HG03045 (cell line): ENCODE results near the gene CATSPERD.
A peak's percentile ranks its signal among the peaks of the same experiment; 100 is the strongest.
"Not testable (repeated sequence)": the region's sequence is repeated elsewhere in the genome, so short reads cannot be mapped to it uniquely, and the experiment has no call there.

Experiments
- ATAC-seq: cut with Tn5 transposase; IDR thresholded peaks from one replicate; pipeline ENCODE4 v1.9.1; 2021; ENCODE audit warnings: mild to moderate bottlenecking, moderate library complexity; ENCODE audit not compliant: unreplicated experiment

The CATSPERD gene

DNA sequence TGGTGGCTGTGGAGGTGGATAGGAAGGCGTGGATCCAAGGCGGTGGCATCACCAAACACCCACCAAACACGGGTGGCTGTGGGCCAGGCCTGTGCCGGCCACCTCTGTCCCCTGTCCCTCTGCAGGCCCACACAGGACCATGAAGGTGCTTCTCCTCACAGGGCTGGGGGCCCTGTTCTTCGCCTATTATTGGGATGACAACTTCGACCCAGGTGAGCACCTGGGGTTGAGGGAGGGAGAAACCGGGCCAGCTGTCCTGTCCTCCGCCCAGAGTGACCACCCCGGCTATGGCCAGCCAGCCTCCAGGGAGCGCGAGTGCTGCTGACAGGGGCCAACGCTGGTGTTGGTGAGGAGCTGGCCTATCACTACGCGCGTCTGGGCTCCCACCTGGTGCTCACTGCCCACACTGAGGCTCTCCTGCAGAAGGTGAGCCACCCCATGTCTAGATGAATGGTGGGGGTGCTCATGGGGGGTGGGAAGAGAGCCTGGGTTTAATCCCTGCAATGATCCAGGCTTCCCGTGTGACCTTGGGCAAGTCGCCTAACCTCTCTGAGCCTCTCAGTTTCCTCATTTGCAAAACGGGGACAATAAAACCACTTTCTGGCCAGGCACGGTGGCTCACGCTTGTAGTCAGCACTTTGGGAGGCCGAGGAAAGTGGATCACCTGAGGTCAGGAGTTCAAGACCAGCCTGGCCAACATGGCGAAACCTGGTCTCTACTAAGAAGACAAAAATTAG, 35.6 kb upstream of the CATSPERD start:
- ATAC-seq = no peak

DNA sequence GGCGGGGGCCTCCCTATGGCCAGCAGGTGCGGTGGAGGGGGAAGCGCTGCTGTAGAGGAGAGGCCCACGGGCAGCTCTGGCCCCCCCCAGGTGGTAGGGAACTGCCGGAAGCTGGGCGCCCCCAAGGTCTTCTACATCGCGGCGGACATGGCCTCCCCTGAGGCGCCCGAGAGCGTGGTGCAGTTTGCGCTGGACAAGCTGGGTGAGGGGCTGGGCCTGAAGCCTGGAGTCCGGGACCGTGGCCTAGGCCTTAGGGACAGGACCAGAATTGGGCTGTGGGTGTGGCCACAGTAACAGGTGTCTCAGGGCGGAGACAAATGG, 34.2 kb upstream of the CATSPERD start:
- no peak for ATAC-seq

- peak; percentile 36 for ATAC-seq
Observed at GRCh38 chr19:5686647-5687359, 33.6 kb upstream of the CATSPERD start.

- ATAC-seq = peak; percentile 0
Observed at GRCh38 chr19:5687360-5688198, 32.9 kb upstream of the CATSPERD start.

- not testable (repeated sequence) for ATAC-seq
Observed at GRCh38 chr19:5688262-5688881, 32.1 kb upstream of the CATSPERD start.

- peak; percentile 45 for ATAC-seq
Observed at GRCh38 chr19:5690125-5690954, 30.1 kb upstream of the CATSPERD start, which contains the start of gene RPL36. Gene RPL36, plus strand, starts transcription at chr19:5690295. Its CDS starts 213 bp downstream, at chr19:5690508.

GRCh38 chr19:5690955-5691821, 29.2 kb upstream of the CATSPERD start:
- ATAC-seq = no peak

GRCh38 chr19:5691822-5692722, 28.4 kb upstream of the CATSPERD start:
- no peak for ATAC-seq

DNA sequence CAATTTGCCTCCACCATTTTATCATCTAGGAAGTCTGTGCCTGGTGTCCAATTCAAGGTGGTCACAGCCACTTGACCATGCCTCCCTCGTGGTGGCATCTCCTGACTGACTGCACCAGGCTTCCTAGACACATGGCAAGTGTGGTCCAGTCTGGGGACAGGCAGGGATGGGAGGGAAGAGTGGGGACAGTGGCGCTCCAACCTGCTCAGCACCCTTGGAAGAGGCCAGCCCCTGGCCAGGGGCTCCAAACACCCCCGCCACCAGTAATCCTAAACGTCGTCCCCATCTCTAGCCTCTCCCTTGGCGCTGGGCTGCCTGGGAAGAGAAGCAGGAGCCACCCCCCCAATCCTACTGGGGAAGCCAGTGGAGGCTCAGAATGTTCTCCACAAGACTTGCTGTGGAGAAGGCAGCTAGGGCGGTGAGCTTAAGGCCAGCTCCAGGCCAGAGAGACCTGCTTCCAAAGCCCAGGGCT, 27.7 kb upstream of the CATSPERD start:
- no peak for ATAC-seq

GRCh38 chr19:5693195-5694166, 27.0 kb upstream of the CATSPERD start:
- ATAC-seq = no peak

DNA sequence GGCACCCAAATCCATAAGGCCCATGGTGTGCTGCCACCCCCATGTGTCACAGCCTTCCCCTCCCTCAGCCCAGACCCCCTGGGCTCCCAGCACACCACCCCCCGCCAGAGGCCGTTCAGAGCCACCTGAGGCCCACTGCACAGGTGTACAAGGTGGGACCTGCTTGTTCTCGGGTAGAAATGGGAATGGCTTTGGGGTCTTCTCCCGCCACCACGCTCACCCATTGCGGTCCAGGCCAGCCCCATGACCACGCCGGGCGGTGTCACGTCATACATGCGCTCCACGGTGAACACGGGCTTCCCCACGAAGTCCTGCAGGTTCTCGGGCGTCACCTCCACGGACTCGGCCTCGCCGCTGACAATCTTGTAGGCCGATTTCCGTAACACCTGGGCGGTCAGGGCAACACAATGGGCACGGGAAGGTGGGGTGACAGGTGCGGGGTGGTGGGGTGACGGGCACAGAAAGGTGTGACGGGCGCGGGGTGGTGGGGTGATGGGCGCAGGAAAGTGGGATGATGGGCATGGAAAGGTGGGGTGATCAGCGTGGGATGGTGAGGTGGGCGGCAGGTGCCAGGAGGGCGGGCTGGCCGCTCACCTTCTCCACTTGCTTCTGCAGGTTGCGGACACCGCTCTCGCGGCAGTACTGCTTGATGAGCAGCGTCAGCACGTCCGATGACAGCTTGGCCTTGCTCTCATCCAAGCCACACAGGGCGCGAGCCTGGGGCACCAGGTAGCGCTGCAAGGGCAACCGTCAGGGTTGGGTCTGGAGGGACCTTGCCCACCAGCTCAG, 26.1 kb upstream of the CATSPERD start:
- no peak for ATAC-seq

DNA sequence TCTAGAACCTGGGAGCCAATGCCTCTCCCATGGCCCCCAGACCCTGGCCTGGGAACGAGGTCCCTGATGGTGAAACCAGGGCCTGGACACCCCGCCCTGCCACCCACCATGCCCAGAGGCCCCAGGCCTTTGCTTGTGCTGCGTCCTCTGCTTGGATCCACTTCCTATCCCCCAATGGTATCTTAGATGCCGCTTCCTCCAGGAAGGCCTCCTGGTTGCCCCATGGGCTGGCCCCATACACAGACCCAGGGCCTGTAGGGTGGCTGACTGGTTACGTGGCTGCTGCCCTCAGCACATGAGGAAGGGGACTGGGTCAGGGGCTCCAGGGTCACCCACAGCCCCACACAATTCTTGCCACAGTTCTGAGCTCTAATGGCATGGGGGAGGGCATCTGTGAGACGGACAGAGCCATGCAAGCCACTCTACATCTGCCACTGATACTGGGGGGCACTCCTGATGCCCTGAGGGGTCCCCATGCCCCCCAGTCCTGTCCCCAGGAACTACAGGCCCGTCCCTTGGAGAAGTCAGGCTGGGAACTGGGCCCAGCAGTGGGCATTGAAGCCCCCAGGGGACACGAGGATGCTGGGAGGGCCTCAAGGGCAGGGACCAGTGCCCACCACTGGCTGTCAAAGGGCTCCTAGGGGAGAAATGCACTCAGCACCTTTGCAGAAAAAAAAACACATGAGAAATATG, 25.3 kb upstream of the CATSPERD start:
- ATAC-seq = no peak

DNA sequence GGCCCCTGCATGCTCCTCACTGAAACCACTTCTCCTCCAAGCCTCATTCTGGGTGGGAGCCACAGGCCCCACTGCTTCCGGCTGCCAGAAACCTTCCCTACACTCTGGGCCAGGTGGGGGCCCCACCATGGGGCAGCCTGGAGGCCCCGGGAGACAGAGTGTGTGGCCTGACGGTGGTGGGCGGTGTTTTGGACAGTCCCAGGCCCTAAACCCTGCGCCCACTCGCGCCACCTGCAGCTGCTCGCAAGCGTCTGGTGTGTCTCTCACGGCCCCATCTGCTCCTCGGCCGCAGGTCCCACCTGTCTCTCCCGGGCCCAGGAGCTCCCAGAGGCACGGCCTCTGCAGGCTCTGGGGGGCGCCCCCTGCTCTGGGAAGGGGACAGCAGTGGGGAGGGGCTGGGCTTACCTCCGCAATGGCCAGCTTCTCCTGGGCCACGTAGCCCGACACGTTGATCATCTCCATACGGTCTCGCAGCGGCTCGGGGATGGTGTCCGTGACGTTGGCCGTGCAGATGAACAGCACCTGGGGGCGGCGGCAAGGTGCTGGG, 24.7 kb upstream of the CATSPERD start:
- ATAC-seq = no peak

- ATAC-seq = no peak
Observed at GRCh38 chr19:5696196-5697021, 24.0 kb upstream of the CATSPERD start.
